ENCODE data around the gene GPR142.
A peak's percentile ranks its signal among the peaks of the same experiment; 100 is the strongest.

GPR142 gene

DNA sequence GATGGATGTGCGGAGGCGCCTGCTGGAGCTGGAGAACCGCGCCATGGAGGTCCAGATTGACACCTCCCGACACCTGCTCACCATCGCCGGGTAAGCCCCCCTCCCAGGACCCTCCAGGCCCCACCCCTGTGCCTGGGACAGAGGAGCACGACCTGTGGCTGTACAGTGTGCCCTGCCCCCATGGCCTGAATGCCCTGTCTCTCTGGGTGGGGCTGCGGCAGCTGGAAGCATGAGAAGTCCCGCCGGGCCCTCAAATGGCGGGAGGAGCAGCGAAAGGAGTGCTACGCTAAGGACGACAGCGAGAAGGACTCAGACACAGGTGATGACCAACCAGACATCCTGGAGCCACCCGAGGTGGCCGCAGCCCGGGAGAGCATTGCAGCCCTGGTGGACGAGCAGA lies 16.8 kb upstream of the GPR142 start:
- H3K4me3 ChIP-seq (replicated peaks; ENCODE audit: low read depth, low read length) = no peak overlapping the region
- no peak for DNase-seq (ENCODE audit: extremely low read depth, low read depth)
- TF ChIP-seq, protein P1, sequence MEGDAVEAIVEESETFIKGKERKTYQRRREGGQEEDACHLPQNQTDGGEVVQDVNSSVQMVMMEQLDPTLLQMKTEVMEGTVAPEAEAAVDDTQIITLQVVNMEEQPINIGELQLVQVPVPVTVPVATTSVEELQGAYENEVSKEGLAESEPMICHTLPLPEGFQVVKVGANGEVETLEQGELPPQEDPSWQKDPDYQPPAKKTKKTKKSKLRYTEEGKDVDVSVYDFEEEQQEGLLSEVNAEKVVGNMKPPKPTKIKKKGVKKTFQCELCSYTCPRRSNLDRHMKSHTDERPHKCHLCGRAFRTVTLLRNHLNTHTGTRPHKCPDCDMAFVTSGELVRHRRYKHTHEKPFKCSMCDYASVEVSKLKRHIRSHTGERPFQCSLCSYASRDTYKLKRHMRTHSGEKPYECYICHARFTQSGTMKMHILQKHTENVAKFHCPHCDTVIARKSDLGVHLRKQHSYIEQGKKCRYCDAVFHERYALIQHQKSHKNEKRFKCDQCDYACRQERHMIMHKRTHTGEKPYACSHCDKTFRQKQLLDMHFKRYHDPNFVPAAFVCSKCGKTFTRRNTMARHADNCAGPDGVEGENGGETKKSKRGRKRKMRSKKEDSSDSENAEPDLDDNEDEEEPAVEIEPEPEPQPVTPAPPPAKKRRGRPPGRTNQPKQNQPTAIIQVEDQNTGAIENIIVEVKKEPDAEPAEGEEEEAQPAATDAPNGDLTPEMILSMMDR (IDR thresholded peaks at IDR 0.05; ENCODE audit: low read depth, low read length, missing control alignments) = no peak

DNA sequence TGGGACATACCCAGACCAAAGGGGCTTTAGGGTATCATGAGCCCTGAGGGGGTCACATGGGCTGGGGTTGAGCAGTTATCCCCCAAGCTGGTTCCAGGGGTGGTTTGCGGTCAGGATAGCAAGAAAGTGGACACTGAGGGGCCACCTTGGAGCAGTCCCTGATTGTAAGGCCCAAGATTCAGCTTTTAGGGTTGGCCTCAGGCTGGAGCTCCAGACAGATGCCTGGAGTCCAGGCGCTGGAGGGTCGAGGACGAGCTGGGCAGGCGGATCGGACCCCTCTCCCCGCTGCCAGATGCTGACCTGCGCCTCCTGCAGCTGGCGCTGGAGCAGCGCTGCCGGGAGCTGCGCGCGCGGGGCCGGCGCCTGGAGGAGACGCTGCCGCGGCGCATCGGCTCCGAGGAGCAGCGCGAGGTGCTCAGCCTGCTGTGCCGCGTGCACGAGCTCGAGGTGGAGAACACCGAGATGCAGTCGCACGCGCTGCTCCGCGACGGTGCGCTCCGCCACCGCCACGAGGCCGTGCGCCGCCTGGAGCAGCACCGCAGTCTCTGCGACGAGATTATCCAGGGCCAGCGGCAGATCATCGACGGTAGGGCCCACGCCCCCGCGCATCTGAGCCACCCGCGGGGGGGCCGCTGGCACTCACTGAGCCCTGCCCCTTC lies 15.6 kb upstream of the GPR142 start:
- DNase-seq (ENCODE audit: extremely low read depth, low read depth) = no peak
- H3K4me3 ChIP-seq (replicated peaks; ENCODE audit: low read depth, low read length) = no peak overlapping the region
- TF ChIP-seq, protein P1 (IDR thresholded peaks at IDR 0.05; ENCODE audit: low read depth, low read length, missing control alignments) = no peak

DNA sequence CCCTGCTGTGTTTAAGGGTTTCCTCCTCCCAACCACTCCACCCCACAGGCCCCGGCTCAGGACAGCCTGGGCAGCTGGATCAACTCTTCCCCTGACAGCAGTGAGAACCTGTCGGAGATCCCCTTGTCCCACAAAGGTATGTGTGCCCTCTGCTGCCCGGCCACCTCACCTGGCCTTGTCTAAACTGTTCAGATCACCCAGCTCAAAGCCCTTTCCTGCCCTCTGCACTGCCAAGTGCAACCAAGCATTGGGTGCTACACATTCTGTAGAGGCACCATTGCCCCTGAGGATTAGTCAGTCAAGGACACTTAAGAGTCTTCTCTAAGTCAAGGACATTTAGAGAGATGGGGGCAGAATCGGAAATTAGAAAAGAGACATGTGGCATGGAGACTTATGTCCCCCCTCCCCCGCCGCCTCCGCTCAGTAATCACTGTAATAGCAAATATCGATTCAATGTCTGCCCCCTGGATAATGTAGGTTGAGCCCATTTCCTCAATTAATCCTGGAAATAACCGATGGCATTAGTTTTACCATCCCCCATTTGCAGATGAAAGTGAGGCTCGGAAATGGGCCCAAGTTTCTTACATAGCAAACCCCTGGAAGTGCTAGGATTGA lies 13.8 kb upstream of the GPR142 start:
- no peak for DNase-seq (ENCODE audit: extremely low read depth, low read depth)
- H3K4me3 ChIP-seq (replicated peaks; ENCODE audit: low read depth, low read length) = no peak overlapping the region
- TF ChIP-seq, protein P1 (IDR thresholded peaks at IDR 0.05; ENCODE audit: low read depth, low read length, missing control alignments) = no peak

DNA sequence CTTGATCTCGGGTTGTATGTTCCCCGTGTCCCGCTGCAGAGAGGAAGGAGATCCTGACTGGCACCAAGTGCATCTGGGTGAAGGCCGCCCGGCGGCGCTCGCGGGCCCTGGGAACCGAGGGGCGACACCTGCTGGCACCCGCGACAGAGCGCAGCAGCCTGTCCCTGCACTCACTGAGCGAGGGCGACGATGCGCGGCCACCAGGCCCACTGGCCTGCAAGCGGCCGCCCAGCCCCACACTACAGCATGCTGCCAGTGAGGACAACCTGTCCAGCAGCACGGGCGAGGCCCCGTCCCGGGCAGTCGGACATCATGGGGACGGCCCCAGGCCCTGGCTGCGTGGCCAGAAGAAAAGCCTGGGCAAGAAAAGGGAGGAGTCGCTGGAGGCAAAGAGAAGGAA lies 13.2 kb upstream of the GPR142 start:
- TF ChIP-seq, protein P1 (IDR thresholded peaks at IDR 0.05; ENCODE audit: low read depth, low read length, missing control alignments) = peak; percentile 57
- no peak overlapping the region for H3K4me3 ChIP-seq (replicated peaks; ENCODE audit: low read depth, low read length)
- DNase-seq (ENCODE audit: extremely low read depth, low read depth) = no peak

DNA sequence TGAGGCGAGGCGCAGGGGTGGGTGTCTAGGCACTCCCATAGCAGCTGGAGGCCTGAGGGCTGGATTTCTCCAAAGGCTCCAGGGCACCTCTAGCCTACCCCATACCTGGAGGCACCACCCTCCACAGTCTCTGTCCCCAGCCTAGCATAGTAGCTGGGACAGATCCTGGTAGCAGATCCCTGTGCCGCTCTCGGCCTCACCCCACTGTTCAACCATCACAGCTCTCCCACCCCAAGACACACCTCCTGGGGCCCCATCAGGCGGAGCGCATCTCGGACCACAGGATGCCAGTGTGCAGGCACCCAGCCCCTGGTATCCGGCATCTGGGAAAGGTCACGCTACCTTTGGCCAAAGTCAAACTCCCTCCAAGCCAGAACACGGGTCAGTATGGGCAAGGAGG lies 12.7 kb upstream of the GPR142 start:
- no peak for DNase-seq (ENCODE audit: extremely low read depth, low read depth)
- TF ChIP-seq, protein P1 (IDR thresholded peaks at IDR 0.05; ENCODE audit: low read depth, low read length, missing control alignments) = no peak
- H3K4me3 ChIP-seq (replicated peaks; ENCODE audit: low read depth, low read length) = no peak overlapping the region

DNA sequence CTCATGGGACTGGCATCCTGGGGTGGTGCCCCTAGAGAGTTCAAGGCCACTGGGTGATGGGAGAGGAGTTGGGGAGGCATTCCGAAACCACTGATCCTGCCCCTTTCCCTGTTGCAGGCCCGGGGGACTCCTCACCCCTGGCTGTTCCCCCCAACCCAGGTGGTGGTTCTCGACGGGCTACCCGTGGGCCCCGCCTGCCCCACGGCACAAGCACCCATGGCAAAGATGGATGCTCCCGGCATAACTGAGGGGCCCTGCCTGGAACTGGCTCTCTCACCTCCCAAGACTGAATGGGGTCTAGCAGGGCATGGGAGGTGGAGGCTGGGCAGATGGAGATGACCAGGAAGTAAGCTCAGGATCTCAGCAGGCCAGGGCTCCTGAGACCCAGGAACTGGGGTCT lies 12.2 kb upstream of the GPR142 start:
- H3K4me3 ChIP-seq (replicated peaks; ENCODE audit: low read depth, low read length) = no peak overlapping the region
- no peak for DNase-seq (ENCODE audit: extremely low read depth, low read depth)
- TF ChIP-seq, protein P1 (IDR thresholded peaks at IDR 0.05; ENCODE audit: low read depth, low read length, missing control alignments) = no peak
